K562 (cell line): ENCODE results near the gene NOL4L. TPM values are rescaled to one million over a fixed set of nuclear protein-coding genes. Genes with fewer than 3 reads are reported as not detected.

Source experiments
- BCOR ChIP-seq: fragments of 450-650 bp; IDR thresholded peaks from 2 replicates; pipeline ENCODE4 v1.6.1; 2016
- RBM25 ChIP-seq: fragments of 200-400 bp; formaldehyde crosslinking; IDR thresholded peaks from 2 replicates; pipeline ENCODE4 v1.6.1; 2018; ENCODE audit warnings: low read length, low read depth, moderate library complexity; ENCODE audit not compliant: severe bottlenecking
- SNAPC5 ChIP-seq: fragments of 250-450 bp; sonication (Bioruptor Pico); IDR thresholded peaks from 2 replicates; pipeline ENCODE4 v1.8.0; 2021; ENCODE audit warnings: moderate library complexity, mild to moderate bottlenecking, inconsistent platforms
- ZEB2 ChIP-seq: fragments of 450-650 bp; IDR thresholded peaks from 2 replicates; pipeline ENCODE4 v1.6.1; 2016
- ZFP91 ChIP-seq: sonication (generic); formaldehyde crosslinking; IDR thresholded peaks from 2 replicates; pipeline ENCODE4 v1.8.0; 2022; ENCODE audit warnings: mild to moderate bottlenecking, missing genetic modification reagents
- ZNF586 ChIP-seq: fragments of 450-650 bp; formaldehyde crosslinking; conservative IDR thresholded peaks from 2 replicates; pipeline ENCODE4 v1.4.0; 2020; ENCODE audit warnings: mild to moderate bottlenecking, moderate library complexity
- polyA plus RNA-seq, 8 experiments: library from polyadenylated mRNA; depleted of rRNA in 4 of 8; stranded (reverse) in 5 of 8; unstranded in 3 of 8; fragments of >200 nt; fragmentation: Nextera tagmentation in 2 of 8; fragmentation: Illumina TruSeq in 1 of 8; extraction: Ambion mirVana in 2 of 8; extraction: Trizol in 1 of 8; gene quantifications; 2 replicates each; pipeline versions ENCODE4 v1.2.1 to v1.2.3, GENCODE V29; 2011 to 2014; ENCODE audit warnings: inconsistent platforms in 1 of 8, missing spikeins in 1 of 8
- total RNA-seq, 7 experiments: library from RNA; depleted of rRNA in 6 of 7; stranded (reverse); fragments of >200 nt in 6 of 7; fragmentation: Illumina TruSeq in 2 of 7; extraction: Trizol in 2 of 7; gene quantifications; 2 replicates each; pipeline versions ENCODE4 v1.2.1 to v1.2.3, GENCODE V29; 2011 to 2021; ENCODE audit warnings: low replicate concordance in 1 of 7
- TF ChIP-seq, protein P1 (sequence below): fragments of 200-600 bp; sonication (generic); IDR thresholded peaks from one replicate; pipeline ENCODE4 v1.6.1; 2012; ENCODE audit warnings: mild to moderate bottlenecking, low read depth, low read length, inconsistent platforms
- TF ChIP-seq, protein P2 (sequence below): fragments of 450-650 bp; conservative IDR thresholded peaks from 2 replicates; pipeline ENCODE4 v1.6.1; 2016; ENCODE audit warnings: missing genetic modification characterization, low read depth, mild to moderate bottlenecking, control low read depth, missing compliant biosample characterization

NOL4L gene
- total and polyA plus RNA-seq, 9 of the 15 experiments (the other 6 are each of a cell fraction or from before 2014, with no cell fraction given), result 5.1 to 36.2 (median 13.6) TPM

DNA sequence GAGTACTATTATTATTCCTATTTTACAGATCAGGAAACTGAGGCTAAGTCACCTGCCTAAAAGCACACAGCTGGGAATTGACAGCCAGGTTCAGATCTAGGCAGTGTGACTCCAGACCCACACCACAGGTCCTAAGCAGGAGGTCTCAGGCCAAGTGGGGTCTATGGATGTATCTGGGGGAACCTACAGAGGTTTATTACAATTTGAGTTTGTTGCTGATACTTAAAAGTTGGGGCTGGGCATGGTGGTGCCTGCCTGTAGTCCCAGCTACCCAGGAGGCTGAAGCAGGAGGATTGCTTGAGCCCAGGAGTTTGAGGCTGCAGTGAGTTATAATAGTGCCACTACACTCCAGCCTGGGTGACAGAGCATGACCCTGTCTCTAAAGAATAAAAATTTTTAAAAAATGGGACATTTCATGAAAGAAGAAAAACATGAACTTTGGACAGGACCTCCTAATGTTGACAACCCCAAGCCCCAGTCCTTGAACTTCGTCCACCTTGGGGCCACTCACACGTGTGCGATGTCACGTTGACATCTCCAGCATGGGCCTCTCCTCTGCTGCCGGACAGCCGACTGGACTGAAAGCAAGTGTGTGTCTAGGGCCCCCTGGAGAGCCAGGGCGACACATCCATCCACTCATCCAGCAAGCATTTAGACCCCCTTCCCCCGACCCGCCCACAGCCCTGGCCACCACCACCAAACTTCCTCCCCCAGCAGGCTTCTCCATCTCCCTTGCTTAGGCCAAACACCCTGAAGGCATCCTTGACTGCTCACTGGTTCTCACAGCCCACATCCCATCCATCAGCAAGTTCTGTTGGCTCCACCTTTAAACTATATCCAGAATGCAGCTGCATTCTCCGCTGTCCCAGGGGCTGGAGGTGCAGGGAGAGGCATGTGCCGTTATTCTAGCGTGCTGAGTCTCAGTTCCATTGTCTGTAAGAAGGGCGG lies 40.0 kb downstream of the NOL4L start (continued):
- TF ChIP-seq, protein P1, sequence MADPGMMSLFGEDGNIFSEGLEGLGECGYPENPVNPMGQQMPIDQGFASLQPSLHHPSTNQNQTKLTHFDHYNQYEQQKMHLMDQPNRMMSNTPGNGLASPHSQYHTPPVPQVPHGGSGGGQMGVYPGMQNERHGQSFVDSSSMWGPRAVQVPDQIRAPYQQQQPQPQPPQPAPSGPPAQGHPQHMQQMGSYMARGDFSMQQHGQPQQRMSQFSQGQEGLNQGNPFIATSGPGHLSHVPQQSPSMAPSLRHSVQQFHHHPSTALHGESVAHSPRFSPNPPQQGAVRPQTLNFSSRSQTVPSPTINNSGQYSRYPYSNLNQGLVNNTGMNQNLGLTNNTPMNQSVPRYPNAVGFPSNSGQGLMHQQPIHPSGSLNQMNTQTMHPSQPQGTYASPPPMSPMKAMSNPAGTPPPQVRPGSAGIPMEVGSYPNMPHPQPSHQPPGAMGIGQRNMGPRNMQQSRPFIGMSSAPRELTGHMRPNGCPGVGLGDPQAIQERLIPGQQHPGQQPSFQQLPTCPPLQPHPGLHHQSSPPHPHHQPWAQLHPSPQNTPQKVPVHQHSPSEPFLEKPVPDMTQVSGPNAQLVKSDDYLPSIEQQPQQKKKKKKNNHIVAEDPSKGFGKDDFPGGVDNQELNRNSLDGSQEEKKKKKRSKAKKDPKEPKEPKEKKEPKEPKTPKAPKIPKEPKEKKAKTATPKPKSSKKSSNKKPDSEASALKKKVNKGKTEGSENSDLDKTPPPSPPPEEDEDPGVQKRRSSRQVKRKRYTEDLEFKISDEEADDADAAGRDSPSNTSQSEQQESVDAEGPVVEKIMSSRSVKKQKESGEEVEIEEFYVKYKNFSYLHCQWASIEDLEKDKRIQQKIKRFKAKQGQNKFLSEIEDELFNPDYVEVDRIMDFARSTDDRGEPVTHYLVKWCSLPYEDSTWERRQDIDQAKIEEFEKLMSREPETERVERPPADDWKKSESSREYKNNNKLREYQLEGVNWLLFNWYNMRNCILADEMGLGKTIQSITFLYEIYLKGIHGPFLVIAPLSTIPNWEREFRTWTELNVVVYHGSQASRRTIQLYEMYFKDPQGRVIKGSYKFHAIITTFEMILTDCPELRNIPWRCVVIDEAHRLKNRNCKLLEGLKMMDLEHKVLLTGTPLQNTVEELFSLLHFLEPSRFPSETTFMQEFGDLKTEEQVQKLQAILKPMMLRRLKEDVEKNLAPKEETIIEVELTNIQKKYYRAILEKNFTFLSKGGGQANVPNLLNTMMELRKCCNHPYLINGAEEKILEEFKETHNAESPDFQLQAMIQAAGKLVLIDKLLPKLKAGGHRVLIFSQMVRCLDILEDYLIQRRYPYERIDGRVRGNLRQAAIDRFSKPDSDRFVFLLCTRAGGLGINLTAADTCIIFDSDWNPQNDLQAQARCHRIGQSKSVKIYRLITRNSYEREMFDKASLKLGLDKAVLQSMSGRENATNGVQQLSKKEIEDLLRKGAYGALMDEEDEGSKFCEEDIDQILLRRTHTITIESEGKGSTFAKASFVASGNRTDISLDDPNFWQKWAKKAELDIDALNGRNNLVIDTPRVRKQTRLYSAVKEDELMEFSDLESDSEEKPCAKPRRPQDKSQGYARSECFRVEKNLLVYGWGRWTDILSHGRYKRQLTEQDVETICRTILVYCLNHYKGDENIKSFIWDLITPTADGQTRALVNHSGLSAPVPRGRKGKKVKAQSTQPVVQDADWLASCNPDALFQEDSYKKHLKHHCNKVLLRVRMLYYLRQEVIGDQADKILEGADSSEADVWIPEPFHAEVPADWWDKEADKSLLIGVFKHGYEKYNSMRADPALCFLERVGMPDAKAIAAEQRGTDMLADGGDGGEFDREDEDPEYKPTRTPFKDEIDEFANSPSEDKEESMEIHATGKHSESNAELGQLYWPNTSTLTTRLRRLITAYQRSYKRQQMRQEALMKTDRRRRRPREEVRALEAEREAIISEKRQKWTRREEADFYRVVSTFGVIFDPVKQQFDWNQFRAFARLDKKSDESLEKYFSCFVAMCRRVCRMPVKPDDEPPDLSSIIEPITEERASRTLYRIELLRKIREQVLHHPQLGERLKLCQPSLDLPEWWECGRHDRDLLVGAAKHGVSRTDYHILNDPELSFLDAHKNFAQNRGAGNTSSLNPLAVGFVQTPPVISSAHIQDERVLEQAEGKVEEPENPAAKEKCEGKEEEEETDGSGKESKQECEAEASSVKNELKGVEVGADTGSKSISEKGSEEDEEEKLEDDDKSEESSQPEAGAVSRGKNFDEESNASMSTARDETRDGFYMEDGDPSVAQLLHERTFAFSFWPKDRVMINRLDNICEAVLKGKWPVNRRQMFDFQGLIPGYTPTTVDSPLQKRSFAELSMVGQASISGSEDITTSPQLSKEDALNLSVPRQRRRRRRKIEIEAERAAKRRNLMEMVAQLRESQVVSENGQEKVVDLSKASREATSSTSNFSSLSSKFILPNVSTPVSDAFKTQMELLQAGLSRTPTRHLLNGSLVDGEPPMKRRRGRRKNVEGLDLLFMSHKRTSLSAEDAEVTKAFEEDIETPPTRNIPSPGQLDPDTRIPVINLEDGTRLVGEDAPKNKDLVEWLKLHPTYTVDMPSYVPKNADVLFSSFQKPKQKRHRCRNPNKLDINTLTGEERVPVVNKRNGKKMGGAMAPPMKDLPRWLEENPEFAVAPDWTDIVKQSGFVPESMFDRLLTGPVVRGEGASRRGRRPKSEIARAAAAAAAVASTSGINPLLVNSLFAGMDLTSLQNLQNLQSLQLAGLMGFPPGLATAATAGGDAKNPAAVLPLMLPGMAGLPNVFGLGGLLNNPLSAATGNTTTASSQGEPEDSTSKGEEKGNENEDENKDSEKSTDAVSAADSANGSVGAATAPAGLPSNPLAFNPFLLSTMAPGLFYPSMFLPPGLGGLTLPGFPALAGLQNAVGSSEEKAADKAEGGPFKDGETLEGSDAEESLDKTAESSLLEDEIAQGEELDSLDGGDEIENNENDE, result no peak
- TF ChIP-seq RBM25, result peak; percentile 36
- TF ChIP-seq ZEB2, result no peak
- no peak for TF ChIP-seq ZNF586 (CRISPR knock-in tag)
- TF ChIP-seq, protein P2, sequence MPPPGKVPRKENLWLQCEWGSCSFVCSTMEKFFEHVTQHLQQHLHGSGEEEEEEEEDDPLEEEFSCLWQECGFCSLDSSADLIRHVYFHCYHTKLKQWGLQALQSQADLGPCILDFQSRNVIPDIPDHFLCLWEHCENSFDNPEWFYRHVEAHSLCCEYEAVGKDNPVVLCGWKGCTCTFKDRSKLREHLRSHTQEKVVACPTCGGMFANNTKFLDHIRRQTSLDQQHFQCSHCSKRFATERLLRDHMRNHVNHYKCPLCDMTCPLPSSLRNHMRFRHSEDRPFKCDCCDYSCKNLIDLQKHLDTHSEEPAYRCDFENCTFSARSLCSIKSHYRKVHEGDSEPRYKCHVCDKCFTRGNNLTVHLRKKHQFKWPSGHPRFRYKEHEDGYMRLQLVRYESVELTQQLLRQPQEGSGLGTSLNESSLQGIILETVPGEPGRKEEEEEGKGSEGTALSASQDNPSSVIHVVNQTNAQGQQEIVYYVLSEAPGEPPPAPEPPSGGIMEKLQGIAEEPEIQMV (tag), result no peak
- peak; percentile 35; the same call in 1 of the 2 replicates for TF ChIP-seq BCOR
- no peak for TF ChIP-seq ZFP91 (CRISPR knock-in tag)
- TF ChIP-seq SNAPC5 (CRISPR knock-in tag), result no peak
